ENCODE measurements around the gene OSM.
"Not testable (repeated sequence)": the region's sequence is repeated elsewhere in the genome, so short reads cannot be mapped to it uniquely, and the experiment has no call there.

OSM gene

GRCh38 chr22:30226192-30226832 is 40.3 kb downstream of the OSM start:
- DNase-seq (ENCODE audit: low read depth): no peak

GRCh38 chr22:30225220-30225927 is 41.3 kb downstream of the OSM start:
- DNase-seq (ENCODE audit: low read depth): no peak

GRCh38 chr22:30224161-30224857 is 42.3 kb downstream of the OSM start:
- no peak for DNase-seq (ENCODE audit: low read depth)

GRCh38 chr22:30223303-30223702 is 43.3 kb downstream of the OSM start:
- no peak for DNase-seq (ENCODE audit: low read depth)

- no peak for DNase-seq (ENCODE audit: low read depth)
Measured at GRCh38 chr22:30222321-30222720, 44.3 kb downstream of the OSM start.

GRCh38 chr22:30221121-30221992 is 45.3 kb downstream of the OSM start:
- peak; percentile 36 for DNase-seq (ENCODE audit: low read depth)

GRCh38 chr22:30220338-30221012 is 46.2 kb downstream of the OSM start:
- DNase-seq (ENCODE audit: low read depth): no peak

GRCh38 chr22:30219668-30220278 is 46.9 kb downstream of the OSM start:
- no peak for DNase-seq (ENCODE audit: low read depth)

- DNase-seq (ENCODE audit: low read depth): no peak
Measured at GRCh38 chr22:30219049-30219654, 47.5 kb downstream of the OSM start.

GRCh38 chr22:30217698-30218560 is 48.7 kb downstream of the OSM start:
- DNase-seq (ENCODE audit: low read depth): no peak

GRCh38 chr22:30216710-30217109 is 49.9 kb downstream of the OSM start:
- DNase-seq (ENCODE audit: low read depth): no peak

- DNase-seq (ENCODE audit: low read depth): not testable (repeated sequence)
Measured at GRCh38 chr22:30216272-30216671, 50.4 kb downstream of the OSM start.

GRCh38 chr22:30214703-30215407 is 51.8 kb downstream of the OSM start:
- no peak for DNase-seq (ENCODE audit: low read depth)

- no peak for DNase-seq (ENCODE audit: low read depth)
Measured at GRCh38 chr22:30212996-30213441, 53.6 kb downstream of the OSM start.
